AG04449 (cell line): ENCODE measurements around the gene SLC6A11.

ENCODE experiments used
- CTCF ChIA-PET: fragments of 350-600 bp; formaldehyde crosslinking; extraction: SDS; loops from one replicate; lab custom pipeline; 2021; ENCODE audit warnings: antibody characterized with exemption; lab: Yijun Ruan, JAX
- POLR2A ChIA-PET: fragments of 400-600, 350-600 bp; formaldehyde crosslinking; extraction: SDS; loops from one replicate; lab custom pipeline; 2020; ENCODE audit warnings: antibody characterized with exemption, inconsistent platforms; lab: Yijun Ruan, JAX
- DNase-seq: peaks from one replicate; pipeline ENCODE4 v3.0.0-alpha.2; 2010; ENCODE audit warnings: low read depth, low spot score
- H3K4me3 ChIP-seq: 2 replicates; pipeline ENCODE4 v1.5.1; 2011; ENCODE audit warnings: low read depth, mild to moderate bottlenecking, control low read depth, low read length
- CTCF ChIP-seq: IDR thresholded peaks from one replicate; pipeline ENCODE4 v1.5.1; 2011; ENCODE audit warnings: mild to moderate bottlenecking, moderate library complexity, low read length, control low read depth, inconsistent platforms; ENCODE audit not compliant: insufficient read depth; ENCODE audit errors: missing control alignments

The SLC6A11 gene

DNA sequence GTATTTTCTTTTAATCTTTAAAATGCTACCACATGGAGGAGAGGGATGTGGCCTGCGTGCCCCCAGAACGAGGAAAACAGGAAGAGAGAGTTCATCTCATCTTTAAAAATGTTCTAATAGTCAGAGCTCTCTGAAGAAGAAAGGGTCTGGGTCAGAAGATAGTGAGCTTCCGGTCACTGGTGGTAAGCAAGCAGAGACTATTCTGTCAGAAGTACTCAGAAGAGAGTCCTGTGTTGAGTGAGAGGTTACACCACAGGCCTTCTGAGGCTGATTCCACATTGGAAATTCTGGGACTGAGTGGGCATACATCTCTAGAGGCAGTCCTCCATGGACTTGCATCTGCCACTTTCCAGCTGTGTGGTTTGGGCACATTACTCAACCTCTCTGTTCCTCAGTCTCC, 94.3 kb downstream of the SLC6A11 start:
- no peak for DNase-seq
- ChIA-PET POLR2A (no interaction called here), CTCF (no interaction called here)
- H3K4me3 ChIP-seq, result no peak overlapping the region
- no peak for TF ChIP-seq CTCF

DNA sequence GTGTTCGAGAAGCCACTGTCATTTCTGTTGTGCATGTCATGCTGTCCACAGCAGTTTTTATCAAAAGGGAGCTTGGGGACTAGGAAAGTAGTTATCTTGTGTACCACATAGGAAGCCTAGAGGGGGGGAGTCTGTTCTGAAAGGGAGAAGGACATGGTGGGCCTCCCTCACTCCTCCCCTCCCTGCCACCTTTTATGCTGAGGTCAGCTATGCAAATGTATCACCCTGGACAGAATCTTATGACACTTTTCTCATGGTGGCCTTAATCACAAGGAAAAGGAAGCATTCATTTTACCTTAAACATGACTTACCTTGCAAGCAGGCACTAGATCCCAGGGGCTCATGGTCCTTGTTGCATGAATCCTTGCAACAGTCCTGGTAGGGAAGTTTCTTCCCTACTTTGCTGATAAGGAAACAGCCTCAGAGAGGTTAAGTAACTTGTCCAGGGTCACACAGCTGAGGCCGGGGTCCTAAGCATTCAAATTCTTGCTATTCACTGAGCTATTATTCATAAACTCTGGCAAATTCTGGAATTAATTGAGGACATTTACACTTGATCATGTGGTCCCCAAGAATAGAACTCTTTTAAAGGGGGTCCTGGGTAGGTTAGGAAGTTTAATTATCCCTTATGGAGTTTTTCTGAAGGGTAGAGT, 95.4 kb downstream of the SLC6A11 start:
- TF ChIP-seq CTCF, result no peak
- ChIA-PET CTCF (no interaction called here), POLR2A (no interaction called here)
- DNase-seq, result no peak
- no peak overlapping the region for H3K4me3 ChIP-seq

DNA sequence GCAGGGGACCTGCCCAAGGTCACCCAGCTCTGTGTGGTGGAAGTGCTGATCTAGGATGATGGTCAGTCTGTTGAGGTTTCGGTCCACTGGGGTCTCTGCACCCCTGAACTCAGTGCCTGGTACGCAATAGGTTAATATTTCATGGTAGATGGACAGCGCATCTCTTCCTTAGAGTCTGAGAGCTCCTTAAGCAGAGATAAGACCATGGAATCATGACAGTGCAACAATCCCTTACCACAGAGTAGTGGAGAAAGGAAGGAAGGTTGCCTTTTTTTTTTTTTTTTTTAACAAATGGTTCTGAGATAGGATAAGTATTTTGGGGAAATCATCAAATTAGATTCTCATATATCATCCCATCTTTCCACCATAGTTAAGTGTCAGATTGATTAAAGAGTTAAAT, 96.8 kb downstream of the SLC6A11 start:
- H3K4me3 ChIP-seq, result no peak overlapping the region
- ChIA-PET CTCF (no interaction called here), POLR2A (no interaction called here)
- no peak for TF ChIP-seq CTCF
- DNase-seq, result no peak

DNA sequence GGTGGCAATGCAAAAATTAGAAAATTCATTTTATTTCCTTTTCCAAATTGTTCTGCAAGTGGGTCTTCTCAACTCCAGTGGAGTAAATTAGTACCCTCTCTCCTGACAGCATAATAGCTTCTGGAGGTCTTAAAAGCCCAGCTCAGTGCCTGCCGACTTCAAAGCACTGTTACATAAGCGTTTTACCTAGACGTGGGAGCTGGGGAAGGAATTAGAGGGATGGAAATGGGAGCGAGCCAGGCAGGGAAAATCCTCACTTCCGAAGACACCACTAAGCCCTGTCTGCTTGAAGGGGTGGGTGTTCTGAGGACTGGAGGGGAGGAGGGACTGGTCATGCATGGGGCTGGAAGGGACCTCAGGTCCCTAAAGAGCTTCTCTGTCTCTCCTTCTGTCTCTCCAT, 99.3 kb downstream of the SLC6A11 start:
- ChIA-PET CTCF (no interaction called here), POLR2A (no interaction called here)
- DNase-seq, result no peak
- TF ChIP-seq CTCF, result no peak
- H3K4me3 ChIP-seq, result no peak overlapping the region

DNA sequence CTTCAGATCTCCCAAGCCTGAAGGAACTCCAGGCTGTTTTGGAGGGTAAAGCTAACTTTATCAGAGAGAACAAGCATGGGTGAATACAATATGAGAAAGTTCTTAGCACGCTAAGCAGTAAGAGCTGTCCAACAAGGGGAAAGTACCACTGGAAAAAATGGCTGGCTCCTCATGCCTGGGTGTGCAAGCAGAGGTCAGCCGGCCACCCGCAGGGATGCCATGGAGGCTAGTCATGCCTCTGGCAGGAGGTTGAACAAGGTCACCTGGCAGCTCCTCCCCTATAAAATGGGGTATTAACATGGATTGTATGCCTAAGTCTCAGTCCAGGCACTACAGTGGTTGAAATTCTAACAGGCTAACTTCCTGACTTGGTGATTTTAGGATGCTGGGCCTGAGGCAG, 101.1 kb downstream of the SLC6A11 start:
- CTCF ChIA-PET, result no interaction called here
- no peak overlapping the region for H3K4me3 ChIP-seq
- no peak for TF ChIP-seq CTCF
- no peak for DNase-seq
- POLR2A ChIA-PET, result no interaction called here

DNA sequence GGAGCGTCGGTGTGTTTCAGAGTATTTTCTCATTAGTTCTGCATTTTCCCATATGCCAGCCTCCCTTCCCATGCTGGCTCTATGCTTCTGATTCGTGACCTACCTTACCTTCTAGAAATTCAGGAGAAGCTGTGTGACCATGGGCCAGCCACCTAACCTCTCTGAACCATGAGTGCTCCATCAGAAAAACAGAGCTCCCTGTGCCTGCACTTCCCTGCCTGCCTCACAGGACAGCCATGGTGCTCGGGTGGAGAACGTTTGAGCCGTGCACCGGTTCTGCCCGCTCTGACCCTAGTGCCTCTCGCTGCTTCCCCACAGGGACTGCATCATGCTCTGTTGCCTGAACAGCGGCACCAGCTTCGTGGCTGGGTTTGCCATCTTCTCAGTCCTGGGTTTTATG, 102.0 kb downstream of the SLC6A11 start:
- no peak for DNase-seq
- no peak for TF ChIP-seq CTCF
- no peak overlapping the region for H3K4me3 ChIP-seq
- ChIA-PET POLR2A (no interaction called here), CTCF (interaction anchor here (1.2 kb wide), 1 partner anchor 142 kb away, joined by 3 read pairs; no protein-coding TSS in a partner anchor)
